Stimulated activated CD8-positive, alpha-beta memory T cell treated with anti-CD3 and anti-CD28 coated beads, Interleukin-15, amount 100 ng/mL, for 1 hour (primary cell): Measurements from ENCODE around the gene RAB3C.

Source experiments
- DNase-seq: peaks from one replicate; pipeline ENCODE4 v3.0.0-alpha.2; 2020; ENCODE audit warnings: low read depth

The RAB3C gene

GRCh38 chr5:58886315-58887207 lies 303.7 kb downstream of the RAB3C start:
- peak; percentile 21 for DNase-seq

GRCh38 chr5:58887311-58887710 lies 304.4 kb downstream of the RAB3C start:
- no peak for DNase-seq

GRCh38 chr5:58887721-58888409 lies 305.0 kb downstream of the RAB3C start:
- no peak for DNase-seq

GRCh38 chr5:58890265-58890664 lies 307.4 kb downstream of the RAB3C start:
- DNase-seq: no peak

GRCh38 chr5:58890701-58891085 lies 307.8 kb downstream of the RAB3C start:
- no peak for DNase-seq

GRCh38 chr5:58891086-58891970 lies 308.5 kb downstream of the RAB3C start:
- peak; percentile 45 for DNase-seq

GRCh38 chr5:58891971-58892343 lies 309.1 kb downstream of the RAB3C start:
- DNase-seq: no peak

- DNase-seq: no peak
Observed at GRCh38 chr5:58893551-58893950, 310.7 kb downstream of the RAB3C start.

GRCh38 chr5:58898006-58898405 lies 315.1 kb downstream of the RAB3C start:
- DNase-seq: no peak

GRCh38 chr5:58898538-58898937 lies 315.7 kb downstream of the RAB3C start:
- no peak for DNase-seq

GRCh38 chr5:58901271-58901670 lies 318.4 kb downstream of the RAB3C start:
- no peak for DNase-seq

- no peak for DNase-seq
Observed at GRCh38 chr5:58902305-58902704, 319.4 kb downstream of the RAB3C start.

GRCh38 chr5:58902765-58903164 lies 319.9 kb downstream of the RAB3C start:
- no peak for DNase-seq

- DNase-seq: no peak
Observed at GRCh38 chr5:58904737-58905136, 321.9 kb downstream of the RAB3C start.

- no peak for DNase-seq
Observed at GRCh38 chr5:58905944-58906343, 323.1 kb downstream of the RAB3C start.
